Fibroblast of lung (primary cell): ENCODE results near the gene CAMK2G.

ENCODE experiments used
- CTCF ChIP-seq, 2 donors: IDR thresholded peaks in 1 of 2; conservative IDR thresholded peaks in 1 of 2; 1 replicate in 1 of 2; 2 replicates in 1 of 2; pipeline ENCODE4 v1.5.1; 2011 to 2012; ENCODE audit warnings: low read length in 2 of 2, control low read depth in 1 of 2, inconsistent platforms in 1 of 2, low read depth in 1 of 2, mild to moderate bottlenecking in 1 of 2
- EZH2 ChIP-seq: IDR thresholded peaks from 2 replicates; pipeline ENCODE4 v1.5.1; 2012; ENCODE audit warnings: low read length, control low read depth, mild to moderate bottlenecking; ENCODE audit errors: missing control alignments

GRCh38 chr10:73900064-73900463, 25.7 kb upstream of the CAMK2G start:
- TF ChIP-seq CTCF (conservative IDR thresholded peaks at IDR 0.05 in 1 of 2, IDR thresholded peaks at IDR 0.05 in 1 of 2; ENCODE audit: low read depth in 1 of 2, low read length in 2 of 2): no peak
- TF ChIP-seq EZH2: no peak
